ENCODE measurements around the gene SOWAHD. TPM values are rescaled to one million over a fixed set of nuclear protein-coding genes. Genes with fewer than 3 reads are reported as not detected.
A peak's percentile ranks its signal among the peaks of the same experiment; 100 is the strongest.

Gene SOWAHD
- total RNA-seq, 4 donors from 2014 or later, result 0.72 to 1.1 (median 0.79) TPM; not detected in 1

DNA sequence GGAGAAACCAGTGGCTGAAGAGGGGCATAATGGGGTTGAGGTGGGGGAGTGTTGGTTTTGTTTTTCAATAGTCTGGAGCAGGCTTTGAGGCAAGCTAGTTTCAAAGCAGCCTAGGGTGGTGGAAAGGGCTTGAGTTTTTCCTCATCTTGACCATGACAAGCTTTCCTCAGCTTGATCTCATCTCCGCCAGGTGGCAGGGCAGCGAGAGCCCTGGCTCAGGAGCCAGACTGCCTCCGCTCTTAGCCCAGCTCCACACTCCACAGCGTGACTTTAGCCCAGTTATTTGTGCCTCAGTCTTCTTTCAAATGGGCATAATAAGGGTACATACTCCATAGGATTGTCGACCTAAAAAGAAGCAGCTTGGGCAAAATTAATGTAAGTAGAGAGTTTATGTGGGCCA, 29.9 kb upstream of the SOWAHD start:
- TF ChIP-seq CTCF (IDR thresholded peaks at IDR 0.05), result no peak
- ATAC-seq (ENCODE audit: low FRiP score) (no peak), DNase-seq (ENCODE audit: low spot score) (no peak)

DNA sequence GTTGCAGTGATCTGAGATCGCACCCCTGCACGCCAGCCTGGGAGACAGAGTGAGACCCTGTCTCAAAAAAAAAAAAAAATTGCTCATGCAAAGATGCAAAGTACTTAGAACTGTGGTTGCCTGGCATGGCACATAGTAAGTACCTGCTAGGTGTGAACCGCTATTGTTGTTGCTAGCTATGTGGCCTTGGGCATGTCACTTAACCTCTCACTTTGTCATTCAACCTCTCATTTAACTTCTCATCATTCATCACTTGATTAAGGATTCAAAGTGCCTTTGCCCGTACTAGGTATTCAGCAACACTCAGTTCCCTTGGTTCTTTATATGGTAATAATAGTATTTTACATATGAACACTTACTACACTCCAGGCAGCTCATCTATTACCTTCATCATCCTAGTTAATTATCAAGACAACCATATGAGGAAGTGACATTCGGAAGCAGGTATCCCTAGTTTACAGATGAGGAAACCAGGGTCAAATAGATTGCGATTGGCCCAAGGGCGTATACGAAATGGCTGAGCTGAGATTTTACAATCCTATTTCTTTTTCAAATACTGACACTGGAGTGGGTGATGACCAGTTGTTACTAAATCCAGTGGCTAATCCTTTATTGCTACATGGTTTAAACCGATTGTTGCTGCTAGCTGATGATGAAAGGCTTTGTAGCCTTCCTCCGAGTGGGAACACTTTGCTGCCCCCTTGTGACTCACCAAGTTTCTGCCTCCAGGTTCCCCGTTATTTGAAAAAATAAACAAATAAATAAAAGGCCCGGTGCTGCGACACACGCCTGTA, 28.8 kb upstream of the SOWAHD start:
- peak in 1 of 3 donors; percentile 23 for TF ChIP-seq CTCF (IDR thresholded peaks at IDR 0.05)
- ATAC-seq (ENCODE audit: low FRiP score), result no peak
- DNase-seq (ENCODE audit: low spot score), result no peak

DNA sequence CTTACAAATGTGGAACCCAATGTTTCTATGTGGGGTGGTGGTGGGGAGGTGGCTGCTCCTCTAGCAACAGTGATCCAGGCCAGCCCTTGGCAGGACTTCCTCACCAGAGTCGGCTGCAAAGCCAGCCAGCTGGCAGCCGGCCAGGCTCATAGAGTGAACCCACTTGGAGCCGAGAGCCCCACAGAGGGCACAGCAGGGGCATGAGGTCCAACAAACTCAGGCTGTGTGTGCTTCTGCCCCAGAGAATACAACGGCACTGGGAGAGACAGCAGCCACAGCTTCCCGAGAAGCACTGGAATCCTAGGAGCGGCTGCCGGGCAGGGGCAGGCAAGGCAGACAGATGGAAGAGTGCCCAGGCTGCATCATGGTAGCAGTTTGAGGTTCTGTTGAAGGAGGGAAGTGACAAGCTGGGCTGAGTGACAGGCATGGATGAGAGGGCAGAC, 23.5 kb upstream of the SOWAHD start:
- DNase-seq (ENCODE audit: low spot score), result no peak
- no peak for TF ChIP-seq CTCF (IDR thresholded peaks at IDR 0.05)
- no peak for ATAC-seq (ENCODE audit: low FRiP score)

DNA sequence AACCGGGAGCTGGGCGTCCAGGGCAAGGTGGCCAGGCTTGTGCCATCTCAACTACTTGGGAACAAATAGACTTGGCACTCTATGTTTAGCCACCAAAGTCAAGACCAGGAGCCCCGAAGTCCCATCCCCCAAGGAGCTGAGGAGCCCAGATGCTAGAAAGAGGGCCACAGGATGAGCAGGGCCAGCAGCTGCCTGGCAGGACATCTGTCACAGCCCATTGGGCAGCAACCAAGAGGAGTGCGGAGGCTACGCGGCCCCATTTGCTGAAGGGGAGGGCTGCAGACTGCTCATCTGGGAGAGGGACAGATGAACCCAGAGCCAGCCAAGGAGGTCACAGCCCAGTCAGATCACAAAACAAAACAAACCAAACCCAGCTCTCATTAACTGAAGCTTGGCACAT, 22.9 kb upstream of the SOWAHD start:
- ATAC-seq (ENCODE audit: low FRiP score), result no peak
- DNase-seq (ENCODE audit: low spot score), result no peak
- TF ChIP-seq CTCF (IDR thresholded peaks at IDR 0.05), result no peak

DNA sequence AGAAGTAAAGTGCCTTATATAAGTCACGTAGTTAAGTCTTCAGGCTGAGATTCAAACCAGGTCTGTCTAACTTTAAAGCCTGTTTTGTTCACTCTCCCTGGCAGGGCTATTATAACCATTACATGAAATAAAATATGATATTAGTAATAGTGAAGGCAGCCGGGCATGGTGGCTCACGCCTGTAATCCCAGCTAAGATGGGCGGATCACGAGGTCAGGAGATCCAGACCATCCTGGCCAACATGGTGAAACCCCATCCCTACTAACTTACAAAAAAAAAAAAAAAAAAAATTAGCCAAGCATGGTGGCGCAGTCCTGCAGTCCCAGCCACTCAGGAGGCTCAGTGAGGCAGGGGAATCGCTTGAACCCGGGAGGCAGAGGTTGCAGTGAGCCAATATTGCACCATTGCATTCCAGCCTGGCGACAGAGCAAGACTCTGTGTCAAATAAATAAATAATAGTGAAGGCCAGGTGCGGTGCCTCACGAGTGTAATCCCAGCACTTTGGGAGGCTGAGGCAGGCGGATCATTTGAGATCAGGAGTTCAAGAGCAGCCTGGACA, 22.1 kb upstream of the SOWAHD start:
- DNase-seq (ENCODE audit: low spot score) (no peak), ATAC-seq (ENCODE audit: low FRiP score) (no peak)
- no peak for TF ChIP-seq CTCF (IDR thresholded peaks at IDR 0.05)

- no peak for ATAC-seq (ENCODE audit: low FRiP score)
- TF ChIP-seq CTCF (IDR thresholded peaks at IDR 0.05), result no peak
- DNase-seq (ENCODE audit: low spot score), result no peak
These were observed 19.6 kb upstream of the SOWAHD start for GRCh38 chrX:119738742-119739141.

All from omental fat pad (tissue), 4 donors.